Measurements from ENCODE around the gene ALB. TPM values are rescaled to one million over a fixed set of nuclear protein-coding genes. Genes with fewer than 3 reads are reported as not detected.

Gene ALB
- total and polyA plus RNA-seq, 5 experiments from 2014 or later = 0.73 to 0.88 TPM; not detected in 3

DNA sequence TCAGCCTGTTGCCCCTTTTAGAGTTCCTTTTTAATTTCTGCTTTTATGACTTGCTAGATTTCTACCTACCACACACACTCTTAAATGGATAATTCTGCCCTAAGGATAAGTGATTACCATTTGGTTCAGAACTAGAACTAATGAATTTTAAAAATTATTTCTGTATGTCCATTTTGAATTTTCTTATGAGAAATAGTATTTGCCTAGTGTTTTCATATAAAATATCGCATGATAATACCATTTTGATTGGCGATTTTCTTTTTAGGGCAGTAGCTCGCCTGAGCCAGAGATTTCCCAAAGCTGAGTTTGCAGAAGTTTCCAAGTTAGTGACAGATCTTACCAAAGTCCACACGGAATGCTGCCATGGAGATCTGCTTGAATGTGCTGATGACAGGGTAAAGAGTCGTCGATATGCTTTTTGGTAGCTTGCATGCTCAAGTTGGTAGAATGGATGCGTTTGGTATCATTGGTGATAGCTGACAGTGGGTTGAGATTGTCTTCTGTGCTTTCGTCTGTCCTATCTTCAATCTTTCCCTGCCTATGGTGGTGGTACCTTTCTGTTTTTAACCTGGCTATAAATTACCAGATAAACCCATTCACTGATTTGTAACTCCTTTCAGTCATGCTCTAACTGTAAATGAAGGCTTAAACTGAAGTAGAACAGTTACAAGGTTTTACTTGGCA, 7.8 kb downstream of the ALB start:
- Mint-ChIP-seq H3K27ac (no peak overlapping the region), H3K4me1 (no peaks in the 10 kb centered on the region), H3K27me3 (no peaks in the 10 kb centered on the region), H3K4me3 (no peak overlapping the region), H3K36me3 (peaks cover 0 to 4% (median 0%) of the 10 kb centered on the region in 3 donors), H3K9me3 (no peaks in the 10 kb centered on the region)
- POLR2A ChIA-PET = no interaction called here
- no peak for ATAC-seq
- no peak for DNase-seq

DNA sequence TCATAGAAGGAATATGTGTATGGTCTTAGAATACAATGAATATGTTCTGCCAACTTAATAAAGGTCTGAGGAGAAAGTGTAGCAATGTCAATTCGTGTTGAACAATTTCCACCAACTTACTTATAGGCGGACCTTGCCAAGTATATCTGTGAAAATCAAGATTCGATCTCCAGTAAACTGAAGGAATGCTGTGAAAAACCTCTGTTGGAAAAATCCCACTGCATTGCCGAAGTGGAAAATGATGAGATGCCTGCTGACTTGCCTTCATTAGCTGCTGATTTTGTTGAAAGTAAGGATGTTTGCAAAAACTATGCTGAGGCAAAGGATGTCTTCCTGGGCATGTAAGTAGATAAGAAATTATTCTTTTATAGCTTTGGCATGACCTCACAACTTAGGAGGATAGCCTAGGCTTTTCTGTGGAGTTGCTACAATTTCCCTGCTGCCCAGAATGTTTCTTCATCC, 9.2 kb downstream of the ALB start:
- Mint-ChIP-seq H3K36me3 (peaks cover 0 to 4% (median 0%) of the 10 kb centered on the region in 3 donors), H3K9me3 (no peaks in the 10 kb centered on the region), H3K27me3 (no peaks in the 10 kb centered on the region), H3K27ac (no peak overlapping the region), H3K4me1 (no peaks in the 10 kb centered on the region), H3K4me3 (no peak overlapping the region)
- no peak for ATAC-seq
- no peak for DNase-seq
- POLR2A ChIA-PET = no interaction called here

DNA sequence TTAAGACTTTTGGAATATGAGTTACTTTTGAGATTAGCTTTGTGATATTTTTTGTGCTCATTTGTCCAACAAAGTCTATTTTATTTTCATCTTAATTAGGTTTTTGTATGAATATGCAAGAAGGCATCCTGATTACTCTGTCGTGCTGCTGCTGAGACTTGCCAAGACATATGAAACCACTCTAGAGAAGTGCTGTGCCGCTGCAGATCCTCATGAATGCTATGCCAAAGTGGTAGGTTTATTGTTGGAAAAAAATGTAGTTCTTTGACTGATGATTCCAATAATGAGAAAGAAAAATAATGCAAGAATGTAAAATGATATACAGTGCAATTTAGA, 10.8 kb downstream of the ALB start:
- POLR2A ChIA-PET = no interaction called here
- no peaks in the 10 kb centered on the region for H3K9me3 Mint-ChIP-seq
- no peak overlapping the region for H3K4me3 Mint-ChIP-seq
- H3K27me3 Mint-ChIP-seq = no peaks in the 10 kb centered on the region
- no peak overlapping the region for H3K27ac Mint-ChIP-seq
- DNase-seq (no peak), ATAC-seq (no peak)
- no peaks in the 10 kb centered on the region for H3K4me1 Mint-ChIP-seq
- no peaks in the 10 kb centered on the region for H3K36me3 Mint-ChIP-seq

DNA sequence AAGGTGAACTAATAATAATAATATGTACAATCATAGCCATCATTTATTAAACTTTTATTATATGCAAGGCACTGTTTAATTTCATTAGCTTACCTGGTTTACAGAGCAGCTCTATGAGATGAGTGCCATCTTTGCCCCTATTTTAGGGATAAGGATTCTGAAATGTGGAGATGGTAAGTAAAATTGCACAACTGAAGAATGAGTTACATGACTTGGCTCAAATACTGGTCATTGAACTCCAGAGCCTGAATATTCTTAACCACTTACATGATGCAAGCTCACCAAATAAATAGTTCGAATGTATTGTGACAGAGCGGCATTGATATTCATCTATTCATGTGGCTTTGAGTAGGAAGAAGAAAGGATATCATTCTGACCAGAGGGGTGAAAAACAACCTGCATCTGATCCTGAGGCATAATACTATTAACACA, 11.7 kb downstream of the ALB start:
- Mint-ChIP-seq H3K27me3 (no peaks in the 10 kb centered on the region), H3K36me3 (no peaks in the 10 kb centered on the region), H3K4me1 (no peaks in the 10 kb centered on the region), H3K9me3 (no peaks in the 10 kb centered on the region), H3K27ac (no peak overlapping the region), H3K4me3 (no peak overlapping the region)
- POLR2A ChIA-PET = no interaction called here
- DNase-seq (no peak), ATAC-seq (no peak)

DNA sequence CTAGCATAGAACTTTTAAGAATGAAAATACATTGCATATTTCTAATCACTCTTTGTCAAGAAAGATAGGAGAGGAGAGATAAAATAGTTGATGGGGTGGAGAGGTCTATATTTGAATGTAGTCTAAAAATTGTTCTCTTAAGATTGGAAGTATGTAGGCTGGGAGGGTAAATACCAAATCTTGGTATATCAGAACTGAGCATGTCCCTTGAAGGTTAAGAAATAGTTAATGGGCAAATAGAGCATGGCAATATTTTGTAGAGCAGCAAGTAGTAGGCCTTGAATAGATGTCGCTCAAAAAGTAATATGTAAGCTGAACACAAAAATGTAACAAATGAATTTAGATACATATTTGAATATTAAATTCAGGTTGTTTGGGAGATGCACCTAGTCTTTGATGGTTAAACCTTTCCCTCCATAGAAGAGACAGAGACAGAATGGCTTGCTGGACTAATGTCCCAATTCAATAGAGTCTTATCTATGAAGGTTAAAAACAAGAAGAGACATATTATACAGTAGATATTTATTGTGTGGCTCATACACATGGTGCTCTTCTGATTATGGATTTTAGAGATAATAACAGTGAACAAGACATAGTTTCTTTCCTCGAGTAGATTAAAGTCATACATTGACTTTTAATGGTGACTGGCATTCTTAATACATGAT, 12.5 kb downstream of the ALB start:
- no peak for ATAC-seq
- Mint-ChIP-seq H3K9me3 (no peaks in the 10 kb centered on the region), H3K4me1 (no peaks in the 10 kb centered on the region), H3K27ac (no peak overlapping the region), H3K27me3 (peaks cover 0 to 3% (median 0%) of the 10 kb centered on the region in 5 donors), H3K36me3 (no peaks in the 10 kb centered on the region), H3K4me3 (no peak overlapping the region)
- DNase-seq = no peak
- POLR2A ChIA-PET = no interaction called here

DNA sequence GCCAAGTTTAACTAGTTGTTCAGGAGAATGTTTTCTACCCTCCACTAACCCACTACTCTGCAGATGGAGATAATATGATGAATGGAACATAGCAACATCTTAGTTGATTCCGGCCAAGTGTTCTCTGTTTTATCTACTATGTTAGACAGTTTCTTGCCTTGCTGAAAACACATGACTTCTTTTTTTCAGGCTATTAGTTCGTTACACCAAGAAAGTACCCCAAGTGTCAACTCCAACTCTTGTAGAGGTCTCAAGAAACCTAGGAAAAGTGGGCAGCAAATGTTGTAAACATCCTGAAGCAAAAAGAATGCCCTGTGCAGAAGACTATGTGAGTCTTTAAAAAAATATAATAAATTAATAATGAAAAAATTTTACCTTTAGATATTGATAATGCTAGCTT, 13.3 kb downstream of the ALB start:
- ATAC-seq (no peak), DNase-seq (no peak)
- POLR2A ChIA-PET = no interaction called here
- Mint-ChIP-seq H3K4me1 (no peaks in the 10 kb centered on the region), H3K27ac (no peak overlapping the region), H3K27me3 (peaks cover 0 to 3% (median 0%) of the 10 kb centered on the region in 5 donors), H3K36me3 (no peaks in the 10 kb centered on the region), H3K9me3 (no peaks in the 10 kb centered on the region), H3K4me3 (no peak overlapping the region)

DNA sequence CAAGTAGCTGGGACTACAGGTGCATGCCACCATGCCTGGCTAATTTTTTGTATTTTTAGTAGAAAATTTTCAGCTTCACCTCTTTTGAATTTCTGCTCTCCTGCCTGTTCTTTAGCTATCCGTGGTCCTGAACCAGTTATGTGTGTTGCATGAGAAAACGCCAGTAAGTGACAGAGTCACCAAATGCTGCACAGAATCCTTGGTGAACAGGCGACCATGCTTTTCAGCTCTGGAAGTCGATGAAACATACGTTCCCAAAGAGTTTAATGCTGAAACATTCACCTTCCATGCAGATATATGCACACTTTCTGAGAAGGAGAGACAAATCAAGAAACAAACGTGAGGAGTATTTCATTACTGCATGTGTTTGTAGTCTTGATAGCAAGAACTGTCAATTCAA, 13.9 kb downstream of the ALB start:
- ATAC-seq (no peak), DNase-seq (no peak)
- Mint-ChIP-seq H3K27ac (no peak overlapping the region), H3K36me3 (no peaks in the 10 kb centered on the region), H3K4me3 (no peak overlapping the region), H3K4me1 (no peaks in the 10 kb centered on the region), H3K27me3 (peaks cover 0 to 3% (median 1%) of the 10 kb centered on the region in 5 donors), H3K9me3 (peaks cover 0 to 2% (median 0%) of the 10 kb centered on the region in 9 donors)
- POLR2A ChIA-PET = no interaction called here

DNA sequence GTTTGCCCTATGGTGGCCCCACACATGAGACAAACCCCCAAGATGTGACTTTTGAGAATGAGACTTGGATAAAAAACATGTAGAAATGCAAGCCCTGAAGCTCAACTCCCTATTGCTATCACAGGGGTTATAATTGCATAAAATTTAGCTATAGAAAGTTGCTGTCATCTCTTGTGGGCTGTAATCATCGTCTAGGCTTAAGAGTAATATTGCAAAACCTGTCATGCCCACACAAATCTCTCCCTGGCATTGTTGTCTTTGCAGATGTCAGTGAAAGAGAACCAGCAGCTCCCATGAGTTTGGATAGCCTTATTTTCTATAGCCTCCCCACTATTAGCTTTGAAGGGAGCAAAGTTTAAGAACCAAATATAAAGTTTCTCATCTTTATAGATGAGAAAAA, 14.6 kb downstream of the ALB start:
- Mint-ChIP-seq H3K4me3 (no peak overlapping the region), H3K4me1 (no peaks in the 10 kb centered on the region), H3K27me3 (peaks cover 0 to 3% (median 1%) of the 10 kb centered on the region in 5 donors), H3K36me3 (no peaks in the 10 kb centered on the region), H3K27ac (no peak overlapping the region), H3K9me3 (peaks cover 0 to 2% (median 0%) of the 10 kb centered on the region in 9 donors)
- no peak for DNase-seq
- POLR2A ChIA-PET = no interaction called here
- no peak for ATAC-seq

DNA sequence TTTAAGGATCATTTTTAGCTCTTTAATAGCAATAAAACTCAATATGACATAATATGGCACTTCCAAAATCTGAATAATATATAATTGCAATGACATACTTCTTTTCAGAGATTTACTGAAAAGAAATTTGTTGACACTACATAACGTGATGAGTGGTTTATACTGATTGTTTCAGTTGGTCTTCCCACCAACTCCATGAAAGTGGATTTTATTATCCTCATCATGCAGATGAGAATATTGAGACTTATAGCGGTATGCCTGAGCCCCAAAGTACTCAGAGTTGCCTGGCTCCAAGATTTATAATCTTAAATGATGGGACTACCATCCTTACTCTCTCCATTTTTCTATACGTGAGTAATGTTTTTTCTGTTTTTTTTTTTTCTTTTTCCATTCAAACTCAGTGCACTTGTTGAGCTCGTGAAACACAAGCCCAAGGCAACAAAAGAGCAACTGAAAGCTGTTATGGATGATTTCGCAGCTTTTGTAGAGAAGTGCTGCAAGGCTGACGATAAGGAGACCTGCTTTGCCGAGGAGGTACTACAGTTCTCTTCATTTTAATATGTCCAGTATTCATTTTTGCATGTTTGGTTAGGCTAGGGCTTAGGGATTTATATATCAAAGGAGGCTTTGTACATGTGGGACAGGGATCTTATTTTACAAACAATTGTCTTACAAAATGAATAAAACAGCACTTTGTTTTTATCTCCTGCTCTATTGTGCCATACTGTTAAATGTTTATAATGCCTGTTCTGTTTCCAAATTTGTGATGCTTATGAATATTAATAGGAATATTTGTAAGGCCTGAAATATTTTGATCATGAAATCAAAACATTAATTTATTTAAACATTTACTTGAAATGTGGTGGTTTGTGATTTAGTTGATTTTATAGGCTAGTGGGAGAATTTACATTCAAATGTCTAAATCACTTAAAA, 15.3 kb downstream of the ALB start:
- Mint-ChIP-seq H3K9me3 (peaks cover 0 to 2% (median 0%) of the 10 kb centered on the region in 9 donors), H3K36me3 (no peaks in the 10 kb centered on the region), H3K27ac (no peak overlapping the region), H3K27me3 (peaks cover 0 to 3% (median 1%) of the 10 kb centered on the region in 5 donors), H3K4me1 (no peaks in the 10 kb centered on the region), H3K4me3 (no peak overlapping the region)
- no peak for ATAC-seq
- no peak for DNase-seq
- POLR2A ChIA-PET = no interaction called here

DNA sequence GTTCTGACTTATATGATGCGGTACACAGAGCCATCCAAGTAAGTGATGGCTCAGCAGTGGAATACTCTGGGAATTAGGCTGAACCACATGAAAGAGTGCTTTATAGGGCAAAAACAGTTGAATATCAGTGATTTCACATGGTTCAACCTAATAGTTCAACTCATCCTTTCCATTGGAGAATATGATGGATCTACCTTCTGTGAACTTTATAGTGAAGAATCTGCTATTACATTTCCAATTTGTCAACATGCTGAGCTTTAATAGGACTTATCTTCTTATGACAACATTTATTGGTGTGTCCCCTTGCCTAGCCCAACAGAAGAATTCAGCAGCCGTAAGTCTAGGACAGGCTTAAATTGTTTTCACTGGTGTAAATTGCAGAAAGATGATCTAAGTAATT, 16.5 kb downstream of the ALB start:
- Mint-ChIP-seq H3K4me3 (no peak overlapping the region), H3K27ac (no peak overlapping the region)

DNA sequence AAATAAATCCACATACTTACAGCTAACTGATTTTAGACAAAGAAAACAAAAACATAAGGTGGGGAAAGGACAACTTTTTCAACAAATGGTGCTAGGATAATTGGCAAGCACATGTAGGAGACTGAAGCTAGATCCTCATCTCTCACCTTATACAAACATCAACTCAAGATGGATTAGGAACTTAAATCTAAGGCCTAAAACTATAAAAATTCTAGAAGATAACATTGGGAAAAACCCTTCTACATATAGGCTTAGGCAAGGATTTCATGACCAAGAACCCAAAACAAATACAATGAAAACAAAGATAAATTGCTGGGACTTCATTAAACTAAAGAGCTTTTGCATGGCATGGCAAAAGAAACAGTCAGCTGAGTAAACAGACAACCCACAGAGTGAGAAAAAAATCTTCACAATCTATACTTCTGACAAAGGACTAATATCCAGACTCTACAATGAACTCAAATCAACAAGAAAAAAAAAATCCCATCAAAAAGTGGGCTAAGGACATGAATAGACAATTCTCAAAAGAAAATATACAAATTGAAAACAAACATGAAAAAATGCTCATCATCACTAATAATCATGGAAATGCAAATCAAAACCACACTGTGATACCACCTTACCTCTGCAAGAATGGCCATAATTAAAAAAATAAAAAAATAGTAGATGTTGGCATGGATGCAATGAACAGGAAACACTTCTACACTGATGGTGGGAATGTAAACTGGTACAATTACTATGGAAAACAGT, 17.8 kb downstream of the ALB start:
- H3K9me3 Mint-ChIP-seq = peaks cover 0 to 2% (median 0%) of the 10 kb centered on the region in 9 donors
- no peak for DNase-seq
- no peaks in the 10 kb centered on the region for H3K4me1 Mint-ChIP-seq
- no peak overlapping the region for H3K27ac Mint-ChIP-seq
- peaks cover 0 to 6% (median 2%) of the 10 kb centered on the region in 5 donors for H3K27me3 Mint-ChIP-seq
- no peak for ATAC-seq
- no peaks in the 10 kb centered on the region for H3K36me3 Mint-ChIP-seq
- no peak overlapping the region for H3K4me3 Mint-ChIP-seq
- POLR2A ChIA-PET = no interaction called here

More for the DNA sequence above, 16.5 kb downstream of the ALB start:
- ATAC-seq (no peak), DNase-seq (no peak)
- Mint-ChIP-seq H3K36me3 (no peaks in the 10 kb centered on the region), H3K4me1 (no peaks in the 10 kb centered on the region), H3K9me3 (peaks cover 0 to 2% (median 0%) of the 10 kb centered on the region in 9 donors), H3K27me3 (peaks cover 0 to 3% (median 1%) of the 10 kb centered on the region in 5 donors)
- POLR2A ChIA-PET = no interaction called here

DNA sequence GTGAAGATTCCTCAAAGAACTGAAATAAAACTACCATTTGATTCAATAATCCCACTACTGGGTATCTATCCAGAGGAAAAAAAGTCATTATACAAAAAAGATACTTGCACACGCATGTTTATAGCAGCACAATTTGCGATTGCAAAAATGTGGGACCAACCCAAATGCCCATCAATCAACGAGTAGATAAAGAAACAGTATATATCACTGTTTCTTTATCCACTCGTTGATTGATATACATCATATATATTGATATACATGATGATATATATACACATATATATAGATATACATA, 18.3 kb downstream of the ALB start:
- H3K4me1 Mint-ChIP-seq = no peaks in the 10 kb centered on the region
- no peak for ATAC-seq
- no peak overlapping the region for H3K4me3 Mint-ChIP-seq
- DNase-seq = no peak
- peaks cover 0 to 7% (median 2%) of the 10 kb centered on the region in 5 donors for H3K27me3 Mint-ChIP-seq
- POLR2A ChIA-PET = no interaction called here
- H3K9me3 Mint-ChIP-seq = peaks cover 0 to 2% (median 0%) of the 10 kb centered on the region in 9 donors
- H3K36me3 Mint-ChIP-seq = no peaks in the 10 kb centered on the region
- H3K27ac Mint-ChIP-seq = no peak overlapping the region
